DND-41 (cell line): Measurements from ENCODE around the gene TRMT61A.

ENCODE experiments used
- ATAC-seq: fragments of 200-7000 bp; cut with Tn5 transposase; 3 replicates; pipeline ENCODE4 v1.9.1; 2021; ENCODE audit warnings: low read depth; ENCODE audit not compliant: insufficient read depth
- DNase-seq: peaks from one replicate; pipeline ENCODE4 v3.0.0-alpha.2; 2020
- H2AFZ ChIP-seq: 2 replicates; pipeline ENCODE4 v1.6.0; 2012; ENCODE audit warnings: low read depth, low read length
- H3K27ac ChIP-seq: 2 replicates; pipeline ENCODE4 v1.5.1; 2012; ENCODE audit warnings: low read length, inconsistent platforms
- H3K27me3 ChIP-seq: fragments of 200-600 bp; sonication (generic); 2 replicates; pipeline ENCODE4 v1.6.0; 2012; ENCODE audit warnings: low read length, mild to moderate bottlenecking, inconsistent platforms; ENCODE audit not compliant: insufficient read depth, poor library complexity
- H3K36me3 ChIP-seq: 2 replicates; pipeline ENCODE4 v1.5.1; 2012; ENCODE audit warnings: low read length, inconsistent platforms; ENCODE audit not compliant: insufficient read depth
- H3K4me1 ChIP-seq: 2 replicates; pipeline ENCODE4 v1.5.1; 2012; ENCODE audit warnings: mild to moderate bottlenecking, low read length; ENCODE audit not compliant: insufficient read depth
- H3K4me2 ChIP-seq: 2 replicates; pipeline ENCODE4 v1.6.0; 2012; ENCODE audit warnings: mild to moderate bottlenecking, moderate library complexity, low read length, inconsistent platforms; ENCODE audit not compliant: insufficient read depth
- H3K4me3 ChIP-seq, 2 experiments: fragments of 200-600 bp in 1 of 2; shearing (Covaris generic) in 1 of 2; 2 replicates each; pipeline ENCODE4 v1.5.1; 2012 to 2016; ENCODE audit warnings: inconsistent platforms in 2 of 2, low read length in 2 of 2, mild to moderate bottlenecking in 2 of 2, low read depth in 1 of 2, moderate library complexity in 1 of 2
- H3K79me2 ChIP-seq: 2 replicates; pipeline ENCODE4 v1.6.0; 2012; ENCODE audit warnings: low read length, inconsistent platforms; ENCODE audit not compliant: insufficient read depth
- H3K9ac ChIP-seq: 2 replicates; pipeline ENCODE4 v1.6.0; 2012; ENCODE audit warnings: low read depth, mild to moderate bottlenecking, inconsistent platforms, low read length, moderate library complexity
- H3K9me3 ChIP-seq: 2 replicates; pipeline ENCODE4 v1.5.1; 2012; ENCODE audit warnings: low read length, moderate library complexity, mild to moderate bottlenecking, inconsistent platforms; ENCODE audit not compliant: insufficient read depth, severe bottlenecking
- H4K20me1 ChIP-seq: 2 replicates; pipeline ENCODE4 v1.6.0; 2012; ENCODE audit warnings: low read length; ENCODE audit not compliant: insufficient read depth
- CTCF ChIP-seq: IDR thresholded peaks from 2 replicates; pipeline ENCODE4 v1.5.1; 2012; ENCODE audit warnings: borderline replicate concordance, low read length, moderate library complexity, mild to moderate bottlenecking; ENCODE audit not compliant: poor library complexity, severe bottlenecking; ENCODE audit errors: extremely low read depth
- EZH2 ChIP-seq: IDR thresholded peaks from 3 replicates; pipeline ENCODE4 v1.6.1; 2012; ENCODE audit warnings: borderline replicate concordance, low read depth, mild to moderate bottlenecking, moderate library complexity, low read length, inconsistent platforms; ENCODE audit not compliant: severe bottlenecking

TRMT61A gene

GRCh38 chr14:103533137-103533998 lies 4.4 kb downstream of the TRMT61A start:
- Histone ChIP-seq H3K27ac (no peak overlapping the region), H3K79me2 (peaks cover 43% of the 10 kb centered on the region), H4K20me1 (peaks cover 78% of the 10 kb centered on the region), H3K9ac (no peak overlapping the region), H3K27me3 (no peaks in the 10 kb centered on the region), H3K4me1 (peaks cover 26% of the 10 kb centered on the region), H3K4me3 (no peak overlapping the region), H3K36me3 (peaks cover 61% of the 10 kb centered on the region), H2AFZ (no peak overlapping the region), H3K9me3 (no peaks in the 10 kb centered on the region), H3K4me2 (no peak overlapping the region)
- DNase-seq (no peak), ATAC-seq (no peak)
- TF ChIP-seq CTCF (no peak), EZH2 (no peak)

DNA sequence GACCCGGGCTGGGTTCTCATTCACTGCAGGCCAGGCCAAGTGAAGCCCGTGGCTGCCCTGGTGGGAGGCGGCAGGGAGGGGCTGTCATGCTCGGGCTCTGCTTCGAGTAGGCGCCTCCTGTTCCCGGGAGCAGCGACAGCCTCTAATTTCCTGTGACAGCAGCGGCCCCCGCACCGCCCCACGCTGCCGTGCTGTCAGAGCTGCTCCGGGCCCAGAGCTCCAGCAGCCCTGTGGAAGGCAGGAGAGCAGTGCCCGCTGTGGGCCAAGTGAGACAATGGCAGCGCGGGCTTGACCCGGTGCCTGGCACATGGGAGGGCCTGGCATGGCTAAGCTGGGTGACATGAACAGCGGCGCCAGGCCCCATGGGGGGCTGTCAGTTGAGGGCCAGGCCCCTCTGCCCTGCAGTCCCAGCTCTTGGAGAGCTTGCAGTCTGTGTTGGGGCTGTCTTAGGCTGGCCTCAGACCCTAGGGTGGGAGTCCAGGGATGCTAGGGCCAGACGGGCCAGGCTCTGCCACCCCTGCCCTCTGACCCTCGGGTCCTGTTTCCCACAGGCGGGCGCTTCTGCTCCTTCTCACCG lies 5.1 kb downstream of the TRMT61A start:
- DNase-seq (no peak), ATAC-seq (no peak)
- Histone ChIP-seq H3K9ac (no peak overlapping the region), H3K4me2 (no peak overlapping the region), H2AFZ (no peak overlapping the region), H3K36me3 (peaks cover 61% of the 10 kb centered on the region), H3K4me3 (no peak overlapping the region), H3K27ac (no peak overlapping the region), H3K9me3 (no peaks in the 10 kb centered on the region), H4K20me1 (peaks cover 82% of the 10 kb centered on the region), H3K4me1 (peaks cover 23% of the 10 kb centered on the region), H3K79me2 (peaks cover 37% of the 10 kb centered on the region), H3K27me3 (no peaks in the 10 kb centered on the region)
- TF ChIP-seq EZH2: no peak
- TF ChIP-seq CTCF: no peak

DNA sequence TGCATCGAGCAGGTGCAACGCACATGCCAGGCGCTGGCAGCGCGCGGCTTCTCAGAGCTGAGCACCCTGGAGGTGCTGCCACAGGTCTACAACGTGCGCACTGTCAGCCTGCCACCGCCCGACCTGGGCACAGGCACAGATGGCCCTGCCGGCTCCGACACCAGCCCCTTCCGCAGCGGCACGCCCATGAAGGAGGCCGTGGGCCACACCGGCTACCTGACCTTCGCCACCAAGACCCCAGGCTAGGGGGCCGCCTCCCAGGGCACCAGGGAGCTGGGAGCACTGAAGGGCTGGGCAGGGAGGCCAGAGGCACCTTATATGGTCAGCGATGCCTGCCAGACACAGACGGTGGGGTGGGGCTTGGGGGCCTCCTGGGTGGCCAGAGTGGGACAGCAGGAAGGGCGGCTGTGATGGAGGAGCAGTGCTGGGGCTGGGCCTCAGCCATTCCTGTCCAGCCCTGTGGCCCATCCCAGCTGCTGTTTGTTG lies 5.6 kb downstream of the TRMT61A start:
- H3K27me3 ChIP-seq: no peaks in the 10 kb centered on the region
- H3K9ac ChIP-seq: no peak overlapping the region
- ATAC-seq (no peak), DNase-seq (no peak)
- peaks cover 85% of the 10 kb centered on the region for H4K20me1 ChIP-seq
- no peak overlapping the region for H3K4me2 ChIP-seq
- H3K27ac ChIP-seq: no peak overlapping the region
- peaks cover 22% of the 10 kb centered on the region for H3K4me1 ChIP-seq
- no peaks in the 10 kb centered on the region for H3K9me3 ChIP-seq
- TF ChIP-seq CTCF (no peak), EZH2 (no peak)
- H3K36me3 ChIP-seq: peaks cover 61% of the 10 kb centered on the region
- no peak overlapping the region for H3K4me3 ChIP-seq
- H2AFZ ChIP-seq: no peak overlapping the region
- peaks cover 32% of the 10 kb centered on the region for H3K79me2 ChIP-seq
